ENCODE measurements around the gene CYTH3.
"Not testable (repeated sequence)": the region's sequence is repeated elsewhere in the genome, so short reads cannot be mapped to it uniquely, and the experiment has no call there.

CYTH3 gene, protein sequence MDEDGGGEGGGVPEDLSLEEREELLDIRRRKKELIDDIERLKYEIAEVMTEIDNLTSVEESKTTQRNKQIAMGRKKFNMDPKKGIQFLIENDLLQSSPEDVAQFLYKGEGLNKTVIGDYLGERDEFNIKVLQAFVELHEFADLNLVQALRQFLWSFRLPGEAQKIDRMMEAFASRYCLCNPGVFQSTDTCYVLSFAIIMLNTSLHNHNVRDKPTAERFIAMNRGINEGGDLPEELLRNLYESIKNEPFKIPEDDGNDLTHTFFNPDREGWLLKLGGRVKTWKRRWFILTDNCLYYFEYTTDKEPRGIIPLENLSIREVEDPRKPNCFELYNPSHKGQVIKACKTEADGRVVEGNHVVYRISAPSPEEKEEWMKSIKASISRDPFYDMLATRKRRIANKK

DNA sequence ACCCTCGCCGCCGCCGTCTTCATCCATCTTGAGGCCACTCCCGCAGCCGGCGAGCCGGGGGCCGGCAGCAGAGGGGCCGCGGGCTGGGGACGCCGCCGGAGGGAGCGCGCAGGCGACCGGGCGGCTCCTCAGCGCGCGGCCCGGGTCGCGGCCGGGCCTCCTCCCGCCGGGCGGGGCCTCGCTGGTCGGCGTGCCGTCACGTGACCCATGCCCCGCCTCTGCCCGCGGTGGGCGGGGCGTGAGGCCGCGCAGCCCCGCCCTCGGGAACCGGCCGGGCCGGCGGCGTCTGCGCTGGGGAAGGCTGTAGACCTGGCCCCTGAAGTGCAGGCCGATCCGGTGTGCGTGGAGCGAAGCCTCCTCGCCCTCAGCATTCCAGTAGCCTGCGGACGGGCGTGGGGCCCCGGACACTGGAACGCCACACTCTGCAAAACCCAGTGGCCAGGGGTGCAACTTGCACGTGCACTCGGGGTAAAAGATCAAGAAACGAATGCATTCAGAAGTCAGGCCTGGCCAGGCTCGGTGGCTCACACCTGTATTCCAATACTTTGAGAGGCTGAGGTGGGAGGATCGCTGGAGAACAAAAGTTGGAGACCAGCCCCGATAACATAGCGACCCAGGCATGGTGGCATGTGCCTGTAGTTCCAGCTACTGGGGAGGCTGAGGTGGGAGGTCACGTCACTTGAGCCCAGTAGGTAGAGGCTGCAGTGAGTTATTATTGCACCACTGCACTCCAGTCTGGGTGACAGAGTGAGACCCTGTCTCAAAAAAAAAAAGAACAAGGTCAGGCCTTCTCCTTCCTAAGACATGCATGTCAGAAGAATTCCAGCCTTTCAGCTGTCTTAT is at the start of gene CYTH3:
TSS of gene CYTH3 (minus strand) at position 144 of the 843 bp plus-strand sequence. CDS start at position 27, 117 bp downstream.
- DNase-seq: peak; percentile 68

DNA sequence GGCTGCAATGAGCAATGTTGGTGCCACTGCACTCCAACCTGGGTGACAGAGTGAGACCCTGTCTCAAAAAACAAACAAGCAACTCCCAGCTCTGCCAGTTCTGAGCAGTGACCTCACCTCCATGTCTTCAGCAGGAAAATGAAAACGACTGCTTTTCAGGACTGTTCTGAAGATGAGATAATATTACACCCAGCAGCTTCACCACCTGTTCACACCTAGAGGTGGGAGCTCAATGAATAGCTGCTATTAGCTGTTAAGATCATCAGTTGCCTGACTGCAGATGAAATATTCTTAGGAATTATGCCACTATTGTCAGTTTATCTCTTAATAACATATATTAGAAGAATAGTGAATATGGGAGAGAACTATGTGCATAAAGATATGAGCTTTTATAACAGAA is 48.4 kb upstream of the CYTH3 start:
- no peak for DNase-seq

DNA sequence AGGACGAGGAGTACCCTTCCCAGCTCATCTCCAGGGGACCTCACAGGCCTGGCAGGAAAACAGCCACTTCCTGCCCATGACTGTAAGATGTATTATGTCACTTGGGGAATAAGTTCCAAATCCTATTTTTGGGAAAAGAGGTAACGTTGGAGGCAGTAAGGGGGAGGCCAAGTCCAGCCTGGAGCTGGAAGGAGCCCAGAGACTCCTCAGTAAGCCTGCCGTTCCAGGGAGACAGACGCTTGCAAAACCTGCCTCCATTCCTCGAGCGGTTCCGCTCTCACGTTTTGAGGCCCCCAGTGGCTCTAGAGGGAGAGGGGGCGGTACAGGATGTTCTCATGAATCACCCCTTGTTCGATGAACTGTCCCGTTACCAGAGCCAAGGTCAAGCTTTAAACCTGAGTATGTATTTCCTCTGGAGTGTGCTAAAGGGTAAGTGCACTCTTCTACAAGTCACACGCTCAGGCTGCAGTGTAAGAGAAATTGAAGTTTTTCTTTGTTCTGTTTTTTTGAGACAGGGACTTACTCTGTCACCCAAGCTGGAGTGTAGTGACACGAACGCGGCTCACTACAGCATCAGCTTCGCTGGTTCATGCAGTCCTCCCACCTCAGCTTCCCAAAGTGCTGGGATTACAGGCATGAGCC is 45.5 kb upstream of the CYTH3 start:
- peak; percentile 45 for DNase-seq

DNA sequence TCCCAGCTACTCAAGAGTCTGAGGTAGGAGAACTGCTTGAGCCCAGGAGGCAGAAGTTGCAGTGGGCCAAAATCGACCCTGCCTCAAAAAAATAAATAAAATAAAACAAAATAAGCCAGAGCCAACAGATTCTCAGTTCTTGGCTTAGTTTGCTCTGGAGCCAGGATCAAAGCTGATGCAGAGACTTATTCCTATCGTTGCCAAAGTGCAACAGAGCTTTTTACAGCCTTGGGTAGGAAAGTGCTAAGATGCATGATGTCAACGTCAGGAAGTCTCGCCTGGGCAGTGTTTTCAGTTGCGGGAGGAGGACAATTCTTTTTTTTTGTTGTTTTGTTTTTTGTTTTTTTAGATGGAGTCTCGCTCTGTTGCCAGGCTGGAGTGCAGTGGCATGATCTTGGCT is 43.8 kb upstream of the CYTH3 start:
- DNase-seq: no peak

DNA sequence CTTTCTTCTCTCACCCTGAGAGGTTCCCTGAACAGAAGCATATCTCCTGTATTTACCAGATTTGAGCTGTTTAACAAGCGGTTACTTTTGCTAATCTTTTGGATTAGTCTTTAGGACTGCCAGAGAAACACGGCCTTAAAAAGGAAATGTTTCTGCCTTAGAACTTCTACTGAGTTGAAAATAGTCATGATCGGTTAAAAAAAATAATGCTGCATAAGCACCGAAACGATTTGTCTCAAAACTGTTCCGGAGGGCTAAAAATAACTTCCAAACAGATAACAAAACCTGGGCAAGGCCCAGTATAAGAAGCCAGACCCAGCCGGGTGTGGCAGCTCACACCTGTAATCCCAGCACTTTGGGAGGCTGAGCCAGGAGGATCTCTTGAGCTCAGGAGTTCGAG is 43.3 kb upstream of the CYTH3 start:
- DNase-seq: no peak

DNA sequence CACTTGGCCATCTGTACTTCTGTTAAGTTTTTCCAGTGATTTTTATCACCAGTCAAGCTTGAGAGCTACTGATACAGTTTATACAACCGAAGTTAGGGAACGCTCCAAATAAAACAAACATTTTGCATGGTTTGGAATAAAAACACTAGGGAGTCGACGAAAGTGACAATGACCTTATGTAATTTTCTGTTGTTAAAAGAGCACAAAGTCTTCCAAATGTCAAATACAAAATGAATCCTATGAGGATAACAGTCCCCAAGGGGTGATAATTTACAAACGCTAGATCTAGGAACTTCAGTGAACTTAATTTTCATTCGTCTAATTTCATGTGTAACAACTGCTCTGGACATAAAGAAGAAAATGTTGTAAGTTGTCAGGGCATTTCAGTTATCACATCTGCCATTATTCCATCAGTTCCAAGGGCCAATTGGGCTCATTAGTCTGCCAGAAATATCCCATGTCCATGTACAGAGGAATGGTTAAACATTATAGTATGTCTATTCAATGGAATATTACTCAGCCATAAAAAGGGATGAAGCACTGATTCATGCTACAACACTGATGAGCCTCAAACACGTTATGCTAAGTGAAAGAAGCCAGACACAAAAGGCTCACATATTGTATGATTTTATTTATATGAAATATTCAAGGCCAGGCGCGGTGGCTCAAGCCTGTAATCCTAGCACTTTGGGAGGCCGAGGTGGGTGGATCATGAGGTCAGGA is 38.0 kb upstream of the CYTH3 start:
- no peak for DNase-seq

DNA sequence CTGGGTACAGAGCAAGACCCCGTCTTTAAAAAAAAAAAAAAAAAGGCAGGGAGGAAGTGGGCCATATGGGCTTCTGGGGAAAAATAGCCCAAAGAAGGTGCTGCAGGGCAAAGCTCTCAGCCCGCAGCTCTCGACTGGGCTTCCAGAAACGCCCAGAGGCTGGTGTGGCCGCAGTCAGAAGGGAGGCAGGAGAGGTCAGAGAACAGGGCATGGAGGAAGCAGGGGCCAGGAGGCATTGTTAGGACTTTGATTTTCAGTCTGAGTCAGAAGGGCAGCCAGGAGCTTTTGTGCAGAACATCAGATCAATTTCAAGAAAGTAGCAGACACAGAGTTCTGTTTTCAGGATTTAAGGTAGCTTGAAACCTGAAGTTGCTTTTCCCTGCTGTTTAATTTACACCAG is 35.3 kb upstream of the CYTH3 start:
- peak; percentile 66 for DNase-seq

DNA sequence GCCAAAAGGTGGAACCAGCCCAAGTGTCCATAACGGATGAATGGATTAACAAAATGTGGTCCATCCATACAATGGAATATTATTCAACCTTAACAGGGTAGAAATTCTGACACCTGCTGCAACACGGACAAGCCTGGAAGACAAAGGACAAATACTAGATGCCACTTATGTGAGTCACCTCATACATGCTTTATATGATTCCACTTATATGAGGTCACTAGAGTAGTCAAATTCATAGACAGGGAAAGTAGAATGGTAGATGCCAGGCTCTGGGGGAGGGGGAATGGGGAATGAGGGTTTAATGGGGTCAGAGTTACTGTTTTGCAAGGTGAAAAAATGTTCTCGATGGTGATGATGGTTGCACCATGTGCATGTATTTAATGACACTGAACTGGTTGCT is 34.0 kb upstream of the CYTH3 start:
- no peak for DNase-seq

DNA sequence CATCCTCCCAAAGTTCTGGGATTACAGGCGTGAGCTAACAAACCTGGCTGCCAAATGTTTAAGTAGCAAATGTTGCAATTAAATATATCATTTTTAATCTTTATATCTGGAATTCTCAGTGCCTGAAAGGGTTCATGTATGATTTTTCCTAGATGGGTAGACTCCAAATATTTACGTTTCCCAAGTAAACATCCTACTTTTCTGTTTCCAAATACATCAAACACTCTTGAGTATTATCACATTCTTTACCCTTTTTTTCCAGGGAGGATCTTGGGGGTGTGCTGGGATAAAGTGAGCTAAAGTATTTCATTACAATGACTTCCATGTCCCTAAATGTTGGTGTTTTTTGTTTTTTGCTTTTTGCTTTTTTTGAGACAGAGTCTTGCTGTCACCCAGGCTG is 32.9 kb upstream of the CYTH3 start:
- no peak for DNase-seq

DNA sequence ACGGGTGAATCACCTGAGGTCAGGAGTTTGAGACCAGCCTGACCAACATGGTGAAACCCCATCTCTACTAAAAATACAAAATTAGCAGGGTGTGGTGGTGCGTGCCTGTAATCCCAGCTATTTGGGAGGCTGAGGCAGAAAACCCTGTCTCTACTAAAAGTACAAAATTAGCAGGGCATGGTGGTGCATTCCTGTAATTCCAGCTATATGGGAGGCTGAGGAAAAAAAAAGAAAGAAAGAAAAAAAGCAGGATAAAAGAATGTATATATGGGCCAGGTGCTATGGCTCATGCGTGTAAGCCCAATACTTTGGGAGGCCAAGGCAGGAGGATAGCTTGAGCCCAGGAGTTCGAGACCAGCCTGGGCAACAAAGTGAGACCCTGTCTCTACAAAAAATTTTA is 29.0 kb upstream of the CYTH3 start:
- not testable (repeated sequence) for DNase-seq

DNA sequence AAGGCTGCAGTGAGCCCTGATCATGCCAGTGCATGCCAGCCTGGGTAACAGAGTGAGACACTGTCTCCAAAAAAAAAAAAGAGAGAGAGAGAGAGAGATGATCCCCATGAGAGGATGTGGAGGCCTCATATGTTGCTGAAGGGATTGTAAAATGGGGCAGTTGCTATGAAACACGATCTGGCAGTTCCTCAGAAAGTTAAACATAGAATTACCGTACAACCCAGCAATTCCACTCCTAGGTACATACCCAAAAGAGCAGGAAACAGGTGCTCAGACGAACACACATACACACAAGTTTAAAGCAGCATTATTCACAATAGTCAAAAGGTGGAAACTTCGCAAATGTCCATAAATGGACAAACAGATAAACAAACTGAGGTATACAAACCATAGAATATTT is 27.4 kb upstream of the CYTH3 start:
- no peak for DNase-seq

DNA sequence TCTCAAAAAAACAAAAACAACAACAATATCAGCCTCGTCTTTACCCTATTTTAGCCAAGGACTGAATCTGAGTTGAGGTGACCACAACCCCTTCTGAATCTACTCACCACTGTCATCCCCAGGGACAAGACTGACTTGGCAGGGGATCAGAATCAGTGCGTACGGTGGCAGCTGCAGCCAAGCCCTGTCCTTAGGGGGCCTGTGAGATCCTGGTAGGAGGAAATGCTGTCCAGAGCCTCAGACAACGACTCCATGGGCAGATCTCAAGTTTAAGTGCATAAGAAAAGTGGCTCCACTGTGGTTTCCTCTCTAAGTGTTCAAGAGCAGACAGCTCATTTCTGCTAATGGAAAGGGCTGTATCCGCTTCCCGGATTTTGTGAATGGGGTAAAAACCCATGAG is 22.4 kb upstream of the CYTH3 start:
- DNase-seq: peak; percentile 43

DNA sequence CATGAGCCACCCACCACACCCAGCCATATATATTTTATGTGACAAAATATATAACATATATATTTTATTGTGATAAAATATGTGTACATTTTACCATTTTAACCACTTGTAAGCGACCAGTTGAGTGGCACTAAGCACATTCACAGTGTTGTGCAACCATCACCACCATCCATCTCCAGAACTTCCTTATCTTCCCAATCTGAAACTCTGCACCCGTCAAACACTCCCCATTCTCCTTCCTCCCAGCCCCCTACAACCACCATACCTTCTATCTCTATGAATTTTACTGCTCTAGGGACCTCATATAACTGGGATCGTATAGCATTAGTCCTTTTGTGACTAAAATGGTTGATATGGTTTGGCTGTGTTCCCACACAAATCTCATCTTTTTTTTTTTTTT is 20.8 kb upstream of the CYTH3 start:
- peak; percentile 73 for DNase-seq

DNA sequence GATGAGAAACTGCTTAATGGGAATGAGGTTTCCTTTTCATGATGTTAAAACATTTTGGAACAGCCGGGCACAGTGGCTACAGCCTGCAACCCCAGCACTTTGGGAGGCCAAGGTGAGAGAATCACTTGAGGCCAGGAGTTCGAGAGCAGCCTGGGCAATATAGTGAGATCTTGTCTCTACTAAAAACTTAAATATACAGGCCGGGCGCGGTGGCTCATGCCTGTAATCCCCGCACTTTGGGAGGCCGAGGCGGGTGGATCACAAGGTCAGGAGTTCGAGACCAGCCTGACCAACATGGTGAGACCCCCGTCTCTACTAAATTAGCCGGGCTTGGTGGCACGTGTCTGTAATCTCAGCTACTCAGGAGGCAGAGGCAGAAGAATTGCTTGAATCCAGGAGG is 19.5 kb upstream of the CYTH3 start:
- not testable (repeated sequence) for DNase-seq

DNA sequence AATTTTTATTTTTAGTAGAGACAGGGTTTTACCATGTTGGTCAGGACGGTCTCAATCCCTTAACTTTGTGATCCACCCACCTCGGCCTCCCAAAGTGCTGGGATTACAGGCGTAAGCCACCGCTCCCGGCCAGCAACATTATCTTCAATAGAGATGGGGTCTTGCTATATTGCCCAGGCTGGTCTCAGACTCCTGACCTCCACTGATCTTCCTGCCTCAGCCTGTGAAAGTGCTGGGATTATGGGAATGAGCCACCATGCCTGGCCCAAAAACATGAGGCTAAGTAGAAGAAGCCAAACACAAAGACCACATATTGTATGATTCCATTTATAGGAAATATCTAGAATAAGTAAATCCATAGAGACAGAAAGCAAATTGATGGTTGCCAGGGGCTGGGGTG is 19.1 kb upstream of the CYTH3 start:
- DNase-seq: no peak

DNA sequence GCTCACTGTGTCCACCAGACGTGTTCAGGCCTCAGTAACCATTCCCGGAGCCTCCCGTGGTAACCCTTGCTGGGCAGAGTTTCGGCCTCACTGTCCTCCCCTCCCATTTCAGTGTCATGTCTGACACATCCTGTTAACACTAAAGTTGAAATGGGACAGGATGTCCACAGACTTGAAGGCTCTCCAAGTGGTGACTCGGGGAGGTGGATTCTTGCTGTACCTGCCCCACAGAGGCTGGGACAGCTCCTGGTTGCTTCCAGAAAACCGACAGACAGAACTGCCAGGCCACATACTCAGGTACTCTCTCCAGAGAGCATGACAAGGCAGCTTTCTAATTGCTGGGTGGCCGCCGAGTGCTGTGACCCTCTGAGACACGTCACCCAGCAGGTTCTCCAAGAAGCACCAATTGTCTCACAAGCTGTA is 17.9 kb upstream of the CYTH3 start:
- DNase-seq: no peak

DNA sequence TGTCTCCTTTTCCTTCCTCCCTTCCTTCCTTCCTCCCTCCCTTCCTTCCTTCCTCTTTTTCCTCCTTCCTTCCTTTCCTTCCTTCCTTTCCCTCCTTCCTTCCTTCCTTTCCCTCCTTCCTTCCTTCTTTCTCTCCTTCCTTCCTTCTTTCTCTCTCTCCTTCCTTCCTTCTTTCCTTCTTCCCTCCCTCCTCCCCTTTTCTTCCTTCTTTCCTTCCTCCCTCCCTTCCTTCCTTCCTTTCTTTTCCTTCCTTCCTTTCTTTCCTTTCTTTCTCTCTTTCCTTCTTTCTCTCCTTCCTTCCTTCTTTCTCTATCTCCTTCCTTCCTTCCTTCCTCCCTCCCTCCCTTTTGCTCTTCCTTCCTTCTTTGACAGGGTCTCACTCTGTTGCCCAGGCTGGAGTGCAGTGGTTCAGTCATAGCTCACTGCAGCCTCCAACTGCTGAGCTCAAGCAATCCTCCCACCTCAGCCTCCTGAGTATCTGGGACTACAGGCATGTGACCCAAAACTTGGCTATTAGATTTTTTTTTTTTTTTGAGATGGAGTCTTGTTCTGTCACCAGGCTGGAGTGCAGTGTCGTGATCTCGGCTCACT is 15.9 kb upstream of the CYTH3 start:
- no peak for DNase-seq

DNA sequence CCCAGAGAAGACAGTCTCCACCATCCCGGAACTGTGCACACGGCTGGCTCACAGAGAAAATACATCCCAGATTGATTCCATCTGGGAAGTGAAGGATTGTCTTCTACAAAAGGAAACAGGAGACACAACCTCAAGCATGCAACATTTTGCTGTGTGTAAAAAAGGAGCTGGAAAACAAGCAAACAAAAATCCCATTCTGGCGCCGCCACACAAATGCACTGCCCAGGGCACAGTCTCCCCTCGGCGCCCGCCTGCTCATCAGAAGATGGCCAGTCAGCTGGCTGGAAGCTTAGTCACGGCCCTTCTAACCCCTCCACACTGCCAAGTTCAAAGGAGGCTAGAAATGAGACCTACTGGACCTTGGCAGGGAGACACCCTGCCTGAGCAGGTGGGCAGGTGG is 14.1 kb upstream of the CYTH3 start:
- DNase-seq: no peak

DNA sequence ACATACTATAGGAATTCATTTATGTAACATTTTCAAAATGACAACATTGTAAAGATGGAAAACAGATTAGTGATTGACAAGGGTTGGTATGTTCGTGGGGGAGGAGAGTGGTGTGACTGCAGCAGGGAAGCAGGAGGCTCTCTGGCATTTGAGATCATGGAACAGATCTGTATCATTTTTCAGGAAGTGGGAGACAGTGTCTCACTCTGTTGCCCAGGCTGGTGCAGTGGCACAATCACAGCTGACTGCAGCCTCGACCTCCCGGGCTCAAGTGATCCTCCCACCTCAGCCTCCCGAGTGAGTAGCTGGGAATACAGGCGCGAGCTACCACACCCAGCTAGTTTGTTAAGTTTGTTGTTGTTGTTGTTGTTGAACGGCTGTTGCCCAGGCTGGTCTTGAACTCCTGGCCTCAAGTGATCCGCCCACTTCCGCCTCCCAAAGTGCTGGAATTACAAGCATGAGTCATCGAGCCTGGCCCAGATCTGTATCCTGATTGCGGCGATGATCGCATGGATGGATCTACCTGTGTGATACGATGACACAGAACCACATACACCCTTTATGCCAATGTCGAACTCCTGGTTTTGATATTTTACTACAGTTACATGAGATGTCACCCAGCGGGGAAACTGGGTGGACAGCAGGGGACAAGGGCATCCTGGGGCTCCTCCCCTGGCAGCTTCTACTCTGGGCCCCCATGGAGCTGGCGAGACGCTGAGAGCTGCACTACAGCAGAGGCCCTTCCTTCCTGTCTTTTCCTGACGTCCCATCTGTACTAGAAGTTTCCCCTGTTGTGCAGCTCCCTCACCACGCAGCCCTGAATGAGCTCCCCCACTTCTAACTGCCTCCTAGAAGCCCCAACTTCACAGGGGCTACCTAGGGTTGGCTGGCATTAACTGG is 12.3 kb upstream of the CYTH3 start:
- no peak for DNase-seq

DNA sequence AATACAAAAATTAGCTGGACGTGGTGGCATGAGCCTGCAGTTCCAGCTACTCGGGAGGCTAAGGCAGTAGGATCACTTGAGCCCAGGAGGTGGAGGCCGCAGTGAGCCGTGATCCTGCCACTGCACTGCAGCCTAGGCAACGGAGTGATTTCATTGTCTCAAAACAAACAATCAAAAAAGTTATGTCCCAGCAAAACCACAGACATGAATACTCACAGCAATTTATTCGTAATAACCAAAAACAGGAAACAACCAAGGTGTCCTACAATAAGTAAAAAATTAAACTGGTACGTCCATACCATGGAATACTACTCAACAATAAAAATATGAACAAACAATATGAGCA is 11.6 kb upstream of the CYTH3 start:
- no peak for DNase-seq

DNA sequence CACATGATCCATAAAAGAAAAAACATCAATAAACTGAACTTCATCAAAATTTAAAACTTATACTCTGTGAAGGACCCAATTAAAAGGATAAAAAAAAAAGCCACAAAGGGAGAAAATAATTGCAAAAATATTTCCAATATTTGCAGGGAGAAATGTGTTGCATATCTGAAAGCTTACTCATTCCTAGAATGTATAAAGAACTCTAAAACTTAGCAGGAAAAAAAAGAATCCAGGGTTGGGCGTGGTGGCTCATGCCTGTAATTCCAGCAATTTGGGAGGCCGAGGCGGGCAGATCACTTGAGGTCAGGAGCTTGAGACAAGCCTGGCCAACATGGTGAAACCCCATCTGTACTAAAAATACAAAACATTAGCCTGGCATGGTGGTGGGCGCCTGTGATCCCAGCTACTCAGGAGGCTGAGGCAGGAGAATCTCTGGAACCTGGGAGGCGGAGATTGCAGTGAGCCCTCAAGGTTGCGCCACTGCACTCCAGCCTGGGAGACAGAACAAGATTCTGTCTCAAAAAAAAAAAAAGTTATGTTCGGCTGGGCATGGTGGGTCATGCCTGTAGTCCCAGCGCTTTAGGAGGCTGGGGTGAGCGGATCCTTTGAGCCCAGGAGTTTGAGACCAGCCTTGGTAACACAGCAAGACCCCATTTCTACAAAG is 11.1 kb upstream of the CYTH3 start:
- not testable (repeated sequence) for DNase-seq
